IPS-NIHi7 (cell line): ENCODE measurements around the gene TANGO2.
"Not testable (repeated sequence)": the region's sequence is repeated elsewhere in the genome, so short reads cannot be mapped to it uniquely, and the experiment has no call there.

Source experiments
- DNase-seq: peaks from one replicate; pipeline ENCODE4 v3.0.0; 2012; ENCODE audit warnings: mixed read lengths; ENCODE audit errors: extremely low spot score

Gene TANGO2

DNA sequence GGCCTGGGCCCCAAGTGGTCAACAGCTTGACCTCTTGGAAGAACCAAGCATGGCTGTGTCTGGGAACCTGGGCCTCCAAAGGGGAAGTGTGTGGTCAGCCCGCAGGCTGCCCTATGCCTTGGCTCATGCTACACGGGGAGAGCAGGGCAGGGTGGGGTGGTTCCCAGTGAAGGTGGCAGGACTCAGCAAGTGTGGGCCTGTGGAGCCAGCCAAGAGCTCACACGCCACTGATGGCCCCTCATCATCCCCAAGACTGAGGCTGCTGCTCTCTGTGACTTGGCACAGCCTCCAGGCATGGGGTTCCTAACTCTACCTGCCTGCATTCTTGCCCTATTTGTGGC, 43.2 kb downstream of the TANGO2 start:
- no peak for DNase-seq

DNA sequence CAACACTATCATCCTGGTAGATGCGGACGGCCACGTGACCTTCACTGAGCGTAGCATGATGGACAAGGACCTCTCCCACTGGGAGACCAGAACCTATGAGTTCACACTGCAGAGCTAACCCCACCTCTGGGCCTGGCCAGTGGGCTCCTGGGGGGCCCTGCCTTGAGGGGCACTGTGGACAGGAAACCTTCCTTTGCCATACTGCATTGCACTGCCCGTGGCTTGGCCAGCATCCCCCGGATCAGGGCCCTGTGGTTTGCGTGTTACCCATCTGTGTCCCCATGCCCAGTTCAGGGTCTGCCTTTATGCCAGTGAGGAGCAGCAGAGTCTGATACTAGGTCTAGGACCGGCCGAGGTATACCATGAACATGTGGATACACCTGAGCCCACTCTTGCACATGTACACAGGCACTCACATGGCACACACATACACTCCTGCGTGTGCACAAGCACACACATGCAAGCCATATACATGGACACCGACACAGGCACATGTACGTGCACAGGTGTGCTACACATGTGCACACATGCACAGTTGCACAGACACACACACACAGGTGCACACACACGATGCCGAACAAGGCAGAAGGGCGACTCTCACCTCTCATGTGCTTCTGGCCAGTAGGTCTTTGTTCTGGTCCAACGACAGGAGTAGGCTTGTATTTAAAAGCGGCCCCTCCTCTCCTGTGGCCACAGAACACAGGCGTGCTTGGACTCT, 43.8 kb downstream of the TANGO2 start:
- no peak for DNase-seq

DNA sequence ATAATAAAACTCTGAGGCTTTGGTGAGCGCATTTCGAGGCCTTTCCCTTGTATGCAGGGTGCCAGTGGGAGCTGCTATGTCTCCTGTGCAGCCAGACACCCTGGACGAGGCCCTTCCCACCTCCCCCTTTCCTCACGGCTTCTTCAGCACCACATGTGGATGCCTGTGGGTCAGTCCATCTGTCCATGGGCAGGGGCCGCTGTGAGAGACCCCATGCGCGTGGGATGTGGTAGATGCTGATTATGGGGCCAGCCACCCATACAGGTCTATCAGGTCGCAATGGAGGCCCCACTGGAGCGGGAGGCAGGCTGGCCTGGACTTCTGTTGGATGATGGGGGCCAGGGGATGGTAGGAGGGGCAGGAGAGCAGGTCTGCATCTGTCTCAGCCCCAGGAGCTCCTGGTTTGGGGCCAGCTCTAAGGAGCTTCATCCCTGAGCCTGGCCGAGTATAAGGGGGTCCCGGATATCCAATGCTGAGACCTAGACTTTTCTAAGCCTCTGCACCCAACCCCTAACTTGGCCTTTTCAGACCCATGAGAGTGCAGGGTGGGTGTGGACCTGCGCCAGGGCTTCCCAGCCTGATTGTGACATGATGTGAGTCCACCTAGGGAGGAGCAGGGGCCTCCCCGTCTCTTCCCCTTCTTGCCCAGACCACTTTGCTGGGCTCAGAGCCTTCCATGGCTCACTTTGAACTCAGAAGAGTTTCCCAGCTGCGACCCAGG, 45.1 kb downstream of the TANGO2 start:
- no peak for DNase-seq

- DNase-seq = no peak
Measured at GRCh38 chr22:20066617-20067383, 45.9 kb downstream of the TANGO2 start.

DNA sequence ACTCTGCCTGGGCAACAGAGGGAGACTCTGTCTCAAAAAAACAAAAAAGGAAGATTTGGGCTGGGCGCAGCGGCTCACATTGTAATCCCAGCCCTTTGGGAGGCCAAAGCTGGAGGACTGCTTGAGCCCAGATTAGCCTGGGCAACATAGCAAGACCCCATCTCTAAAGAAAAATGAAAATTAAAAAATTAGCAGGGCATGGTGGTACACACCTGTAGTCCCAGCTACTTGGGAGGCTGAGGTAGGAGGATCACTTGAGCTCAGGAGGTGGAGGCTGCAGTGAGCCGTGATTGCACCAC, 46.4 kb downstream of the TANGO2 start:
- DNase-seq = not testable (repeated sequence)

GRCh38 chr22:20068640-20069039, 47.7 kb downstream of the TANGO2 start:
- no peak for DNase-seq

DNA sequence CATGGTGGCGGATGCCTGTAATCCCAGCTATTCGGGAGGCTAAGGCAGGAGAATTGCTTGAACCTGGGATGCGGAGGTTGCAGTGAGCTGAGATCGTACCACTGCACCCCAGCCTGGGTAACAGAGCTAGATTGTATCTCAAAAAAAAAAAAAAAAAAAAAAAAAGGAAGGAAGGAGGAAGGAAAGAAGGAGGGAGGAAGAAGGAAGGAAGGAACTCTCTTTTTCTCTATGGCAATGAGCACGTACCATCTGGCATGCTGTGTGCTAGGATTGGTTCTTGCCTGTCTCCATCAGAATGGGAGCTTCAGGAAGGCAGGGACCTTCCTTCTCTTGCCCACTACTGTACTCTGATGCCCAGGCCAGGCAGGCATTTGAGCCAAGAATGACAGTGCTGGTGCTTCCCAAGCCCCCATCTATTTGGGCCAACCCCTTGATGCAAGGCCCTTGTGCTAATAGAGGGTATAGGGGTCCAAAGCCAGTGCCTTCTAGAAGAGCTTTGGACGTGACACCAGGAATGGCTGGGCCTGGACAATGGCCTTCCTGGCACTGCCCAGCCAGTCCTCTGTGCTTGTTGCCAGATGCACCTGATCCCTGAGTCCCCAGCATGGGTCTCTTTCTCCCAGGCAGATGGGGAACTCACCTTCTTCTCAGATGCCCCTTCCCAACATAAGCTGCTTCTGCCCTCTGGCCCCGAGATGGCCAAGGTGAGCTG, 48.6 kb downstream of the TANGO2 start:
- DNase-seq = no peak

- DNase-seq = no peak
Measured at GRCh38 chr22:20071524-20071972, 50.6 kb downstream of the TANGO2 start.

DNA sequence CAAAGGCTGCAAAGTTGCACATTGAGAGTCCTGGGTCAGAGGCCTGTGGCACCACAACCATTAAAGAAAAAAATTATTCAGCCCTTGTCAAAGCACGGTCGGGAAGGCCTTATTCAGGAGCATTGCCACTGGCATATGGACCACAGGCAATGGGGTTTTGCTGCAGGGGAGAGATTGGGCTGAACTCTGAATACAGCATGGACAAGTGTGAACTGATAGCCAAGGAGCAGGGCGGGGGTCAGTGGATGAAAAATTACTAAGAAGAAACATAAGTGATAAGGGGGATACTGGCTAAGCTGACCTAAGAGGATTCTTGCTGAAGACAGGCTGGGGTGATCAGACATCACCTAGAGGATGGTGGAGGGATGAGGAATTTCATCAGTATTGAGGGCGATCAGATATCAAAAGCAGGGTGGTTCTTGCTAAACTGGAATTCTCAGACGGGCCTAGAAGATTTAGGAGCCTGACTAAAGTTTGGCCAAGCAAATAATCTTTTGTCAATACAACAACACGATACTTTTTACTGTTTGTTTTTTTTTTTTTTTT, 55.8 kb downstream of the TANGO2 start:
- no peak for DNase-seq

DNA sequence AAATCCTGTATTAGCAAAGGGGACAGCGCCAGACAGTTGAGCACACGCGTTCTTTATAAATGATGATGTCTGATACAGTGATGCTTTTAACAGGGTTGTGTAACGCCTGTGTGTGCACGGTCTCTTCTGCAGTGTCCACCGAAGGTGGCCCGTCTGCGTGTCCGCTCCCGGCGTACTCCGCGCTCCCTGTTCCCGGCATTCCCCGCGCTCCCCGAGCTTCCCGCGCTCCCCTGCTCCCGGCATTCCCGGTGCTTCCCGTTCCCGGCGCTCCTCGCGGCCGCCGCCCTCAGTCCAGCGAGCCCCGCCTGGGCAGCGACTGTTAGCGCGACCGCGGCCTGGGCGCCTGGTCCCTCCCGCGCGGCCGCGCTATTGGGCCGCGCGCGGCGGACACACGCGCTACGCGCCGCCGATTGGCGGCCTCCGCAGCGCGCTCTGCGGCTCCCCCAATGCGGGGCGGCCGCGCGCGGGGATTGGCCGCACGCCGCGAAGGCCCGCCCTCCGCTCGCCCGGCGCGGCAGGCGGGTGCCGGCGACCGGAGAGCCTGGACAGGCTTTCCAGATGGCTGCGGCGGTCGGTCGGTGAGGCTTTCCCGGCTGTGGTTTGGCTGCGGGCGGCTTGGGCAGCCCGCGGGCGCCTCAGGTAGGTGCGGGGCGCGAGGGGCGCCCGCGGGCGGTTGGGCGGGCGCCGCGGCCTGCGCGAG, 59.0 kb downstream of the TANGO2 start, which contains the start of gene DGCR8:
DGCR8 (plus strand) TSS at position 497 of the 700 bp plus-strand sequence. CDS start 5,723 bp downstream, outside the sequence.
- DNase-seq = peak; percentile 99

DNA sequence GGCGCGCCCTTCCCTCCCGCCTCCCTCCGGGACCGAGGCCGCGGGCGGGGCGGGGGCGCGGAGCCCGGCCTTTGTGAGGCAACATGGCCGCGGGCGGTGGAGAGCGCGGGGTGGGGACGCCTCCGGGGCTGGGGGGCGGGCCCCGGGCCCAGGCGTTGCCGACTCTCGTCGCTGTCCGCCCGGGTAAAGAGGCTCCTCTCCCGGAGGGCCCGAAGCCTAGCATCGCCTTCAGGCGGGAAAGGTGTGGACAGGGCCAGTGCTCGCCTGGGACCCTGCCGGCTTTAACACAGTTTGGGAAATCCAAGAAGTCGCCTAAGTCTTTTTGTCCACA, 59.5 kb downstream of the TANGO2 start:
- peak; percentile 75 for DNase-seq

DNA sequence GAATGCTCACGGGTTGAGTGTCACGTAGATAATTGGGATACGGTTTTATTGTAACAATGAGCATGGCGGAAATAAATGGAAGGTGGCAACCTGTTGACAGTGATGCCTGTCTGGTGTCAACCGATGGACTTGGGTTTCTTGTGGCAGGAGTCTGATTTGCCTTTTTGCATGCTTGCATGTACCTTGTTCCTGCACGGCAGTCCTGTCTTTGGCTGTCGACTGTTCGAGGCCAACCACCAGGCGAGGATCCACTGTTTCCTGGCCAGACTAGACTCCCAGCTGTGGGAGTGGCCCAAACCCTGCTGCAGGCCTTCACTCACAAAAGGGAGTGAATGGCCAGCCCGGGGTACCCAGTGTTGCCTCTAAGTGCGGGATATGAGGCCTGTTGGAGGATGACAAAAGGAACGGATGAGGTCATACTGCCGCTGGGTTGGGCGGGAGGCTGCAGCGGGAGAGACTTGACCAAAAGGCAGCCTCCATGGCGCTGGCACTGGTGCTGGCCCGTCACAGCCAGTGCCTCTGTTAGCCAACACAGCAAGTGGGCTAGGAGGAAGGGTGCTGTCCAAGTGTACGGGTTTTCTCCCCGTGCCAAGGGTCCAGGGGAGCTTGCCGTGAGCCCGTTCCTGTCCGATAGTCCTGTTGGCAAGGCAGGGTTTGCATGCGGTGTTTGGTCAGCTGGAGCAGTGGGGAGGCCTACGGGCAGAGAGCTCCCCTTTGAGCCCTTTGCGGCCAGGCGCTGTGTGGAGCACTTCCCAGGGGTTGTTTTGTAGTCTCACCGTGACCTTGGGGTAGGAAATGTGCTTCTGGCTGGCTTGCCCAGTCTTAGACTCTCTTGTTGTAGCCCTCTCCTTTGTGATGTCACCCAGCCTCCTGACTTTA, 60.1 kb downstream of the TANGO2 start:
- DNase-seq = no peak

DNA sequence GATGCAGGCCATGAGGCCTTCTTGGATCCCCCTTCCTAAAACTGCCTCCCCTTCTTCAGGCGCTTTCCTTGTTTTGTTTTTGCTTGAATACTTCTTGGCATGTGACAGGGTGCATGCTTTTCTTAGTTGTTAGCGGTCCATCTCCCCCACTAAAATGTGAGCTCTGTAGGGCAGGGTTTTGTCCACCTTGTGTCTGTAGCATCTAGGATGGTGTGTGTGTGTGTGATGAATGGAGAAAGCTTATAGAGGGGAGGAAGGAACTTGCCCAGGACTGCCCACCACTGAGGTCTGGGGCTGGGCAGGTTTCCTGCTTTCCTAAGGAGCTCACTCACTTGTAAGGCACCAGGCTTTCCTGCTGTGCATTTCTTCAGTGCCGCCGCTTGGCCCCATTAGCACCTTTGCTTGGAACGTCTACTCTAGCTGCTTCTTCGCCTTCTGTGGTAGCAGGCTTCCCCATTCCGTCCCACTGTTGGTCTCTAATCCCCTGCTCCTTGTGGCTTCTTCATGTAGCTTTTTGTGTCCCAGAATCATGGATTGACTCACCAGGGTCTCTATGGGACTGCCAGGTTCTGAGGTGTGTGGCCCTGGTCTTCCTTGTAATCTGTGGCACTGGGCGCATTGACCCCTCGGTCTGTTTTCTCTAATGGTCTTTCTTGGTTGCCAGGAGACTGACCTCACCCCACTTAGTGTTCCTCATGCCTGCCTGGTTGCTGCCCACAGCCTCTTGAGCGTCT, 62.4 kb downstream of the TANGO2 start:
- DNase-seq = no peak

DNA sequence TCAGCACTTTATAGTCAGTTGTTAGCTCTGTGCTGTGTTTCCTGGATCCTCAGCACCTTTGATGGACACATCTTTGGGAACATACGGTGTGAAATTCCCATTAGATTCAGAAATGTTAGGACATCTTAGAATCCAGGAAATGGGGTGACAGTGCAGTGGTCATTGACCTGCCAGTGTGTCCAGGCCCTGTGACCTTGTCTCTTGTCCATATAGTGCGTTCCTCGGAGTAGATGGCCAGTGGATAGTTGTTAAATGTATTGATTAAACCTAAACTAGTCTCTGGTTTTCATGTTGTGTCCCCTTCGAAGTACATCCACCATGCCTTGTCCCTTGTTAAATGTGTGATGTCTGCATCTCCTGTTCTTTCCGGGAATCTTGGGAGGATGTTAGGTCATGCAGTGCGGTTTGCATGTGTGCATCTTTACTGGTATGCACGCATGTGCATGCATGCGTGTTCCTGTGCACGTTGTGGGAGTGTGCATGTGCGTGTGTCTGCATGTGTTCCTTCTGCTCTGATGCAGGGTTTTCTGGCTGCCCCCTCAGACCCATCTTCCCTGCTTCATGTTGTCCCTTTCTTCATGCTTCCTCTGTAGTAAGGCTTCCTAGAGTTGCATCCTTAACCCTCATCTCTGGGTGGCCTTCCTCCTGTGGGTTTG, 63.1 kb downstream of the TANGO2 start:
- no peak for DNase-seq

DNA sequence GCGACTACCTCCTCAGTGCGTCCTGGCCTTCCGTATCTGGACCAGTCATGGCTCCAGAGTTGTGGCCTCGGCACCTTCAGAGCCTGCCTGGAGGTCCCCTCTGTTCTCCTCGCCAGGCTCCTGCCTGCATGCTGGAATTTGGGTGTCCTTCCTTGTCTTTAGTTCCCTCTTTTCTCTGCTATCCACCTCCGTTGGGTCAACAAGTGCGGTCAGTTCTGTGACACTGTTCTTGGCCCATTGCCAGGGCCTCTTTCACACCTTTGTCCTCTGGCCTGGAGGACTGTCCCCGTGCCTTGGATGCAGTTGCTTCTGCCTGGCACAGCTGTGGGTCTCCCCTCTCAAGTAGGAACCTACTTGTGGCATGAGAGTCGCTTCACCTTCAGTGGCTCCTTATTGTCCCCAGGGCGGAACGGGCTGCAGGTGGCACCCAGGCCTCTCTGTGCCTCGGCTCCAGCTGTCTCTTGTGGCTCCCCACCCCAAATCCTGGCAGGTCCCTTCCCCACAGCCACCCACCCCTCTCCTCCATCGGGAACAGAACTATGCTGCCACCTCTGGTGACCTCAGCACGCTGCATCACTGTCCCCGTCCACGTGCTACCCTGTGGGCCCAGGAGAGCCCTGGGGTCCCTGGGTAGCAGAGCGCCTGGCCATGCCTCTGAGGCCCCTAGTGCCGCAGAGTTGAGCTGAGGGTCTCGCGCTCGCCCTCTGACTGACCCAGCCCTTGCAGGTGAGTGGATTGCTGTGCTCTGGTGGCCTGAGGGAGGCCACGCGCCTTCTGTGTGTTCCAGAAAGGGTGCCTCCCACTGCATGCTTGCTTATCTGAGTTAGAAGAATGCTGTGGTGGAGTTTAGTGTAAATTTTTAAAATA, 63.9 kb downstream of the TANGO2 start:
- peak; percentile 87 for DNase-seq

GRCh38 chr22:20085651-20086050, 64.7 kb downstream of the TANGO2 start:
- no peak for DNase-seq

- DNase-seq = no peak
Measured at GRCh38 chr22:20086101-20086599, 65.2 kb downstream of the TANGO2 start.

DNA sequence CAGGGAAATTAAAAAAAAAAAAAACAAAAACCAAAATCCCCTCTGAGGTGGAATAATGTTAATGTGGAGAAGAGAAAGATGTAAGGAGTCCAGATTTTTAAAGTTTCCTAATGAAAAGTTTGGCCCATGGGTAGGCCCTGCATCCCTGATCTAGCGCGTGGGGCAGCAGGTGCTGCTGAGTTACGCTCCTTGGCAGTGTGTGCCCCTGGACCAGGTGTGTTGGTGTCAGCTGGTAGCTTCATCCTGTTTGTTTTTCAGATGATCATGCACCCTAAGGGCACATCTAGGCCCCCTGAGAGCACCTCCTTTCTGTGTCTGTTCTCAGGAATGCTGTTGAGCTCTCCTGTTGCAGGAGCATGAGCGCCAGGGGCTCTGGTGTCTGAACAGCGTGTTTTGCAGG, 65.9 kb downstream of the TANGO2 start:
- DNase-seq = no peak
